HepG2 (cell line): ENCODE data around the gene VKORC1. TPM values are rescaled to one million over a fixed set of nuclear protein-coding genes. Genes with fewer than 3 reads are reported as not detected.
A peak's percentile ranks its signal among the peaks of the same experiment; 100 is the strongest.

Experiments used
- ARNT2 ChIP-seq: sonication (generic); formaldehyde crosslinking; IDR thresholded peaks from 2 replicates; pipeline ENCODE4 v1.8.0; 2022; ENCODE audit warnings: mild to moderate bottlenecking, low read depth, missing genetic modification reagents, moderate library complexity
- BRD4 ChIP-seq: sonication (generic); formaldehyde crosslinking; IDR thresholded peaks from 2 replicates; pipeline ENCODE4 v1.4.0; 2020; ENCODE audit warnings: missing genetic modification reagents
- CERS6 ChIP-seq: sonication (generic); formaldehyde crosslinking; IDR thresholded peaks from 2 replicates; pipeline ENCODE4 v1.5.0; 2020; ENCODE audit warnings: missing genetic modification reagents
- E2F2 ChIP-seq: sonication (generic); formaldehyde crosslinking; IDR thresholded peaks from 2 replicates; pipeline ENCODE4 v1.4.0; 2020; ENCODE audit warnings: missing genetic modification reagents, borderline replicate concordance
- EED ChIP-seq: sonication (generic); formaldehyde crosslinking; IDR thresholded peaks from 2 replicates; pipeline ENCODE4 v1.5.0; 2020; ENCODE audit warnings: mild to moderate bottlenecking, missing genetic modification reagents
- FLYWCH1 ChIP-seq: sonication (generic); formaldehyde crosslinking; IDR thresholded peaks from 2 replicates; pipeline ENCODE4 v1.8.1; 2023; ENCODE audit warnings: mild to moderate bottlenecking, missing genetic modification reagents
- MBD4 ChIP-seq: IDR thresholded peaks from 2 replicates; pipeline ENCODE4 v1.6.1; 2012; ENCODE audit warnings: low read length, inconsistent platforms, borderline replicate concordance
- MEF2D ChIP-seq: sonication (generic); formaldehyde crosslinking; IDR thresholded peaks from 2 replicates; pipeline ENCODE4 v1.5.1; 2020; ENCODE audit warnings: mild to moderate bottlenecking, missing genetic modification reagents
- NFE2 ChIP-seq: sonication (generic); formaldehyde crosslinking; IDR thresholded peaks from 2 replicates; pipeline ENCODE4 v1.4.0; 2020; ENCODE audit warnings: missing genetic modification reagents
- NFIB ChIP-seq: sonication (generic); formaldehyde crosslinking; IDR thresholded peaks from 2 replicates; pipeline ENCODE4 v1.9.0; 2021; ENCODE audit warnings: missing genetic modification reagents, mild to moderate bottlenecking, borderline replicate concordance
- NFKBIZ ChIP-seq: IDR thresholded peaks from 2 replicates; pipeline ENCODE4 v1.6.1; 2018; ENCODE audit warnings: missing genetic modification reagents, missing compliant biosample characterization
- PITX1 ChIP-seq: sonication (generic); formaldehyde crosslinking; IDR thresholded peaks from 2 replicates; pipeline ENCODE4 v1.5.1; 2020; ENCODE audit warnings: mild to moderate bottlenecking, missing genetic modification reagents
- POLR2AphosphoS2 ChIP-seq: IDR thresholded peaks from 2 replicates; pipeline ENCODE4 v1.6.1; 2011; ENCODE audit warnings: low read depth, low read length, improper control_type of control experiment
- RBM39 ChIP-seq: fragments of 200-400 bp; formaldehyde crosslinking; IDR thresholded peaks from one replicate; pipeline ENCODE4 v1.6.1; 2018; ENCODE audit warnings: antibody characterized with exemption, mild to moderate bottlenecking, low read depth, low read length; ENCODE audit not compliant: poor library complexity, severe bottlenecking
- RCOR2 ChIP-seq: IDR thresholded peaks from 2 replicates; pipeline ENCODE4 v1.6.1; 2016; ENCODE audit warnings: missing biosample characterization, missing genetic modification reagents
- RORA ChIP-seq: sonication (generic); formaldehyde crosslinking; IDR thresholded peaks from 2 replicates; pipeline ENCODE4 v1.5.0; 2020; ENCODE audit warnings: mild to moderate bottlenecking, missing genetic modification reagents, moderate library complexity
- SIN3A ChIP-seq: IDR thresholded peaks from 2 replicates; pipeline ENCODE4 v1.6.1; 2011; ENCODE audit warnings: low read depth, mild to moderate bottlenecking, control low read depth, low read length, borderline replicate concordance
- SRSF9 ChIP-seq: fragments of 200-400 bp; formaldehyde crosslinking; IDR thresholded peaks from 2 replicates; pipeline ENCODE4 v1.6.1; 2018; ENCODE audit warnings: borderline replicate concordance, mild to moderate bottlenecking, low read depth, low read length; ENCODE audit not compliant: insufficient read depth, poor library complexity, severe bottlenecking
- ZNF296 ChIP-seq: sonication (generic); formaldehyde crosslinking; conservative IDR thresholded peaks from 2 replicates; pipeline ENCODE4 v1.5.0; 2020; ENCODE audit warnings: mild to moderate bottlenecking, missing genetic modification reagents
- ZNF451 ChIP-seq: sonication (generic); formaldehyde crosslinking; IDR thresholded peaks from 2 replicates; pipeline ENCODE4 v1.5.0; 2020; ENCODE audit warnings: mild to moderate bottlenecking, missing genetic modification reagents
- ZNF577 ChIP-seq: sonication (generic); formaldehyde crosslinking; IDR thresholded peaks from 2 replicates; pipeline ENCODE4 v1.4.0; 2020; ENCODE audit warnings: mild to moderate bottlenecking, low read depth, missing genetic modification reagents, borderline replicate concordance
- ZNF619 ChIP-seq: sonication (generic); formaldehyde crosslinking; IDR thresholded peaks from 2 replicates; pipeline ENCODE4 v1.4.0; 2020; ENCODE audit warnings: mild to moderate bottlenecking, missing genetic modification reagents
- ZNF678 ChIP-seq: sonication (generic); formaldehyde crosslinking; IDR thresholded peaks from 2 replicates; pipeline ENCODE4 v1.4.0; 2020; ENCODE audit warnings: mild to moderate bottlenecking, missing genetic modification reagents
- ZNF709 ChIP-seq: sonication (generic); formaldehyde crosslinking; IDR thresholded peaks from 2 replicates; pipeline ENCODE4 v1.5.0; 2020; ENCODE audit warnings: mild to moderate bottlenecking, missing genetic modification reagents
- ZNF766 ChIP-seq: sonication (generic); formaldehyde crosslinking; IDR thresholded peaks from 2 replicates; pipeline ENCODE4 v1.5.0; 2020; ENCODE audit warnings: missing genetic modification reagents, borderline replicate concordance
- ZNF780A ChIP-seq: sonication (generic); formaldehyde crosslinking; IDR thresholded peaks from 2 replicates; pipeline ENCODE4 v1.8.0; 2022; ENCODE audit warnings: mild to moderate bottlenecking, missing genetic modification reagents, moderate library complexity
- ZSCAN5A ChIP-seq: sonication (generic); formaldehyde crosslinking; IDR thresholded peaks from 2 replicates; pipeline ENCODE4 v1.8.0; 2022; ENCODE audit warnings: mild to moderate bottlenecking, missing genetic modification reagents, borderline replicate concordance
- polyA plus RNA-seq, 8 experiments: library from polyadenylated mRNA; depleted of rRNA in 3 of 8; stranded (reverse) in 7 of 8; unstranded in 1 of 8; fragments of >200 nt; fragmentation: Illumina TruSeq in 4 of 8; extraction: Trizol in 4 of 8; gene quantifications; 2 replicates each; pipeline versions ENCODE4 v1.2.1 to v1.2.3, GENCODE V29; 2011 to 2016; ENCODE audit warnings: low read depth in 4 of 8, missing spikeins in 1 of 8, mixed read lengths in 1 of 8; ENCODE audit not compliant: insufficient read depth in 1 of 8
- total RNA-seq, 5 experiments: library from RNA; depleted of rRNA; stranded (reverse); fragments of >200 nt; fragmentation: Illumina TruSeq; extraction: Trizol; gene quantifications; 2 replicates each; pipeline ENCODE4 v1.2.3, GENCODE V29; 2016; ENCODE audit warnings: low read depth in 1 of 5

The VKORC1 gene
- total and polyA plus RNA-seq, 2 of the 13 experiments (the other 11 are each of a cell fraction or from before 2014, with no cell fraction given), result 141 to 615 TPM

- TF ChIP-seq E2F2 (CRISPR knock-in tag), result no peak; the same call in 1 of the 2 replicates
- TF ChIP-seq ARNT2, result peak; percentile 66; the same call in 1 of the 2 replicates
- TF ChIP-seq ZNF451 (CRISPR knock-in tag), result peak; percentile 81
- no peak for TF ChIP-seq NFE2 (CRISPR knock-in tag)
- no peak for TF ChIP-seq CERS6 (CRISPR knock-in tag)
- no peak; the same call in 1 of the 2 replicates for TF ChIP-seq ZNF766 (CRISPR knock-in tag)
- no peak for TF ChIP-seq FLYWCH1 (CRISPR knock-in tag)
- TF ChIP-seq RORA, result no peak
- TF ChIP-seq ZNF619 (CRISPR knock-in tag), result no peak
- TF ChIP-seq RBM39, result peak; percentile 84
- peak; percentile 11; the same call in 1 of the 2 replicates for TF ChIP-seq PITX1
- TF ChIP-seq MEF2D, result peak; percentile 70
- TF ChIP-seq MBD4, result no peak
- no peak for TF ChIP-seq SRSF9
- peak; percentile 68 for TF ChIP-seq BRD4 (CRISPR knock-in tag)
- peak; percentile 68; the same call in 1 of the 2 replicates for TF ChIP-seq POLR2AphosphoS2
- TF ChIP-seq EED (CRISPR knock-in tag), result no peak; the same call in 1 of the 2 replicates
- no peak for TF ChIP-seq ZNF577 (CRISPR knock-in tag)
- TF ChIP-seq ZNF709 (CRISPR knock-in tag), result no peak
- no peak for TF ChIP-seq ZNF296 (CRISPR knock-in tag)
- peak; percentile 85; the same call in 1 of the 2 replicates for TF ChIP-seq ZSCAN5A
- no peak; the same call in 1 of the 2 replicates for TF ChIP-seq ZNF780A (CRISPR knock-in tag)
- TF ChIP-seq ZNF678, result no peak
- no peak for TF ChIP-seq NFIB (CRISPR knock-in tag)
- peak; percentile 76 for TF ChIP-seq RCOR2 (CRISPR knock-in tag)
- peak; percentile 92 for TF ChIP-seq SIN3A
- peak; percentile 36; the same call in 1 of the 2 replicates for TF ChIP-seq NFKBIZ (CRISPR knock-in tag)
Observed at GRCh38 chr16:31073970-31074813, 20.4 kb downstream of the VKORC1 start, which contains the start of the genes ZNF646 and ZNF668 (continued).
